H1 (cell line): ENCODE results near the gene POM121L2. TPM values are rescaled to one million over a fixed set of nuclear protein-coding genes. Genes with fewer than 3 reads are reported as not detected.

Experiments used
- CTCF ChIA-PET: fragments of 300-600 bp; sonication (Branson Sonifier 250); formaldehyde crosslinking; loops from one replicate; lab custom pipeline; 2021; ENCODE audit not compliant: partially characterized antibody; lab: Charles Lee
- POLR2A ChIA-PET: fragments of 300-600 bp; sonication (Branson Sonifier 250); formaldehyde crosslinking; loops from one replicate; lab custom pipeline; 2021; ENCODE audit warnings: inconsistent platforms; ENCODE audit not compliant: partially characterized antibody; lab: Charles Lee
- DNase-seq, 2 experiments: peaks; one replicate each; pipeline versions ENCODE4 v3.0.0 to v3.0.0-alpha.2; 2010 to 2022; ENCODE audit warnings: low spot score in 2 of 2, low read depth in 1 of 2, mixed read lengths in 1 of 2
- FAIRE-seq: peaks from 2 replicates; lab custom pipeline; 2011; peaks lifted over from hg19 to GRCh38; lab: Jason Lieb, UNC
- H2AFZ ChIP-seq: 2 replicates; pipeline ENCODE4 v1.8.1; 2012; ENCODE audit warnings: low read length, inconsistent platforms
- H2AK5ac ChIP-seq: 2 replicates; pipeline ENCODE4 v1.6.1; 2013; ENCODE audit warnings: low read depth, low read length
- H2BK120ac ChIP-seq: replicated peaks from 2 replicates; pipeline ENCODE3; 2013; ENCODE audit warnings: low read depth, low read length, inconsistent platforms
- H2BK12ac ChIP-seq: 2 replicates; pipeline ENCODE4 v1.6.1; 2013; ENCODE audit warnings: low read depth, low read length
- H2BK15ac ChIP-seq: 2 replicates; pipeline ENCODE4 v1.6.1; 2013; ENCODE audit warnings: low read length
- H2BK20ac ChIP-seq: 2 replicates; pipeline ENCODE4 v1.6.1; 2013; ENCODE audit warnings: low read length
- H2BK5ac ChIP-seq: 2 replicates; pipeline ENCODE4 v1.6.1; 2013; ENCODE audit warnings: low read depth, low read length
- H3K14ac ChIP-seq: 2 replicates; pipeline ENCODE4 v1.6.1; 2013; ENCODE audit warnings: inconsistent platforms; ENCODE audit not compliant: insufficient read length
- H3K18ac ChIP-seq: 2 replicates; pipeline ENCODE4 v1.6.1; 2013; ENCODE audit warnings: low read length; ENCODE audit errors: extremely low read depth
- H3K23ac ChIP-seq: 2 replicates; pipeline ENCODE4 v1.6.1; 2013; ENCODE audit warnings: inconsistent platforms; ENCODE audit not compliant: insufficient read length
- H3K23me2 ChIP-seq: 2 replicates; pipeline ENCODE4 v1.6.1; 2013; ENCODE audit warnings: low read depth, low read length
- H3K27ac ChIP-seq: 2 replicates; pipeline ENCODE4 v1.6.1; 2011; ENCODE audit warnings: low read depth, low read length, inconsistent platforms
- H3K27me3 ChIP-seq, 4 experiments: replicated peaks in 1 of 4; 1 replicate in 1 of 4; 2 replicates in 3 of 4; pipeline versions ENCODE4 v1.6.1 to v1.8.1; 2011 to 2013; ENCODE audit warnings: low read length in 3 of 4, mild to moderate bottlenecking in 3 of 4, inconsistent platforms in 2 of 4, mixed read lengths in 2 of 4, moderate library complexity in 1 of 4; ENCODE audit not compliant: control insufficient read depth in 3 of 4, insufficient read depth in 3 of 4; ENCODE audit errors: extremely low read depth in 1 of 4
- H3K36me3 ChIP-seq, 4 experiments: 2 replicates each; pipeline versions ENCODE4 v1.6.1 to v1.8.1; 2011 to 2013; ENCODE audit warnings: mild to moderate bottlenecking in 4 of 4, low read length in 3 of 4, moderate library complexity in 2 of 4, control low read depth in 1 of 4, inconsistent platforms in 1 of 4; ENCODE audit not compliant: insufficient read depth in 4 of 4, control insufficient read depth in 2 of 4
- H3K4ac ChIP-seq: replicated peaks from 2 replicates; pipeline ENCODE3; 2013; ENCODE audit warnings: low read length, low read depth, mixed read lengths, inconsistent platforms; ENCODE audit not compliant: insufficient read length
- H3K4me1 ChIP-seq, 4 experiments: replicated peaks in 1 of 4; 1 replicate in 1 of 4; 2 replicates in 3 of 4; pipeline versions ENCODE4 v1.6.1 to v1.8.1; 2011 to 2013; ENCODE audit warnings: low read length in 3 of 4, inconsistent platforms in 2 of 4, mixed read lengths in 1 of 4; ENCODE audit not compliant: insufficient read depth in 4 of 4, control insufficient read depth in 3 of 4
- H3K4me2 ChIP-seq, 2 experiments: 2 replicates each; pipeline versions ENCODE4 v1.6.1 to v1.8.1; 2011 to 2013; ENCODE audit warnings: low read depth in 2 of 2, low read length in 2 of 2, control low read depth in 1 of 2, inconsistent platforms in 1 of 2, mild to moderate bottlenecking in 1 of 2; ENCODE audit not compliant: insufficient read depth in 1 of 2
- H3K4me3 ChIP-seq, 4 experiments: fragments of 200-600, 300-600 bp in 1 of 4; sonication (generic), shearing (Covaris generic), sonication (Bioruptor Twin) in 1 of 4; 2 replicates each; pipeline versions ENCODE4 v1.5.1 to v1.8.1; 2011 to 2016; ENCODE audit warnings: low read length in 4 of 4, low read depth in 3 of 4, control low read depth in 2 of 4, inconsistent platforms in 2 of 4, mild to moderate bottlenecking in 2 of 4, mixed read lengths in 1 of 4, moderate library complexity in 1 of 4; ENCODE audit not compliant: insufficient read depth in 2 of 4; ENCODE audit errors: extremely low read depth in 1 of 4
- H3K56ac ChIP-seq: replicated peaks from 2 replicates; pipeline ENCODE3; 2013; ENCODE audit warnings: low read depth, mild to moderate bottlenecking, mixed read lengths, low read length, inconsistent platforms; ENCODE audit not compliant: insufficient read length
- H3K79me1 ChIP-seq: 2 replicates; pipeline ENCODE4 v1.6.1; 2013; ENCODE audit warnings: low read depth, low read length, control low read depth
- H3K79me2 ChIP-seq, 2 experiments: 2 replicates each; pipeline versions ENCODE4 v1.6.1 to v1.8.1; 2012 to 2013; ENCODE audit warnings: low read length in 2 of 2, mild to moderate bottlenecking in 2 of 2, inconsistent platforms in 1 of 2; ENCODE audit not compliant: insufficient read depth in 2 of 2, control insufficient read depth in 1 of 2
- H3K9ac ChIP-seq, 4 experiments: replicated peaks in 1 of 4; 1 replicate in 1 of 4; 2 replicates in 3 of 4; pipeline versions ENCODE4 v1.6.1 to v1.8.1; 2011 to 2013; ENCODE audit warnings: low read depth in 3 of 4, low read length in 3 of 4, control low read depth in 2 of 4, mild to moderate bottlenecking in 2 of 4, moderate library complexity in 2 of 4, inconsistent platforms in 1 of 4; ENCODE audit errors: extremely low read depth in 1 of 4
- H3K9me3 ChIP-seq, 2 experiments: 2 replicates each; pipeline versions ENCODE4 v1.6.1 to v1.8.1; 2012 to 2013; ENCODE audit warnings: mild to moderate bottlenecking in 2 of 2, moderate library complexity in 2 of 2, control low read depth in 1 of 2, inconsistent platforms in 1 of 2, low read depth in 1 of 2, low read length in 1 of 2, mixed read lengths in 1 of 2; ENCODE audit not compliant: insufficient read depth in 2 of 2
- H4K20me1 ChIP-seq, 2 experiments: replicated peaks in 1 of 2; 2 replicates each; pipeline versions ENCODE3 to v1.8.1; 2011 to 2013; ENCODE audit warnings: inconsistent platforms in 2 of 2, low read length in 2 of 2, mild to moderate bottlenecking in 1 of 2; ENCODE audit not compliant: insufficient read depth in 2 of 2, control insufficient read depth in 1 of 2
- H4K5ac ChIP-seq: 2 replicates; pipeline ENCODE4 v1.6.1; 2013; ENCODE audit warnings: low read length, low read depth, mixed read lengths, inconsistent platforms; ENCODE audit not compliant: insufficient read length
- H4K8ac ChIP-seq: 2 replicates; pipeline ENCODE4 v1.8.0; 2013; ENCODE audit warnings: mild to moderate bottlenecking, moderate library complexity, low read length, inconsistent platforms; ENCODE audit not compliant: insufficient read depth; ENCODE audit errors: extremely low read depth
- H4K91ac ChIP-seq: replicated peaks from 2 replicates; pipeline ENCODE3; 2013; ENCODE audit warnings: low read length, mixed read lengths, inconsistent platforms; ENCODE audit not compliant: insufficient read length
- GTF2F1 ChIP-seq: IDR thresholded peaks from 2 replicates; pipeline ENCODE4 v1.6.1; 2012; ENCODE audit warnings: low read depth, low read length, improper control_type of control experiment, borderline replicate concordance
- HDAC6 ChIP-seq: IDR thresholded peaks from one replicate; pipeline ENCODE4 v1.7.1; 2012; ENCODE audit warnings: low read depth, mild to moderate bottlenecking, inconsistent platforms, low read length, moderate library complexity
- MAFK ChIP-seq: IDR thresholded peaks from 2 replicates; pipeline ENCODE4 v1.6.1; 2012; ENCODE audit warnings: low read depth, mild to moderate bottlenecking, improper control_type of control experiment, low read length
- PHF8 ChIP-seq: fragments of 200-600 bp; sonication (generic); conservative IDR thresholded peaks from 2 replicates; pipeline ENCODE4 v1.7.1; 2012; ENCODE audit warnings: low read depth, mild to moderate bottlenecking, inconsistent platforms, low read length, moderate library complexity
- POLR2A ChIP-seq, 2 experiments: IDR thresholded peaks; 1 replicate in 1 of 2; 2 replicates in 1 of 2; pipeline ENCODE4 v1.6.1; 2011; ENCODE audit warnings: low read depth in 2 of 2, low read length in 2 of 2, mild to moderate bottlenecking in 2 of 2; ENCODE audit errors: control extremely low read depth in 1 of 2
- RXRA ChIP-seq: IDR thresholded peaks from 2 replicates; pipeline ENCODE4 v1.6.1; 2011; ENCODE audit warnings: low read depth, mild to moderate bottlenecking, low read length, moderate library complexity; ENCODE audit not compliant: insufficient read depth
- SP2 ChIP-seq: IDR thresholded peaks from 2 replicates; pipeline ENCODE4 v1.6.1; 2012; ENCODE audit warnings: mild to moderate bottlenecking, low read length, inconsistent platforms
- SRF ChIP-seq: IDR thresholded peaks from 2 replicates; pipeline ENCODE4 v1.6.1; 2011; ENCODE audit warnings: mild to moderate bottlenecking, low read depth, low read length, moderate library complexity
- TAF7 ChIP-seq: optimal IDR thresholded peaks from 2 replicates; pipeline ENCODE3; 2011; ENCODE audit warnings: low read depth, mild to moderate bottlenecking, inconsistent platforms, low read length, moderate library complexity, borderline replicate concordance
- WGBS, 2 experiments: shearing (Covaris generic) in 1 of 2; methylation state at CpG; one replicate each; pipeline versions ENCODE4 v1.1.6 to v1.1.7; 2013 to 2015; ENCODE audit warnings: low lambda C conversion rate in 2 of 2, mixed read lengths in 2 of 2, inconsistent platforms in 1 of 2, low coverage in 1 of 2, missing lambda C conversion rate in 1 of 2; ENCODE audit not compliant: insufficient replicate concordance in 2 of 2, insufficient coverage in 1 of 2, insufficient read length in 1 of 2; ENCODE audit errors: extremely low coverage in 1 of 2, missing lambda C conversion rate in 1 of 2; 5-methylcytosine and 5-hydroxymethylcytosine counted together
- polyA plus RNA-seq, 7 experiments: library from polyadenylated mRNA; depleted of rRNA in 3 of 7; stranded (reverse) in 5 of 7; unstranded in 2 of 7; fragments of >200 nt in 5 of 7; fragments of 200-250 nt in 2 of 7; gene quantifications; 1 replicate in 5 of 7; 2 replicates in 1 of 7; 4 replicates in 1 of 7; pipeline versions ENCODE4 v1.2.1 to v1.2.3, GENCODE V29; 2011 to 2013; ENCODE audit warnings: missing spikeins in 2 of 7, mixed read lengths in 2 of 7
- total RNA-seq: library from RNA; stranded (reverse); fragmentation: NEBNext Ultra II Directional; extraction: Animal tissue kit (Norgen Biotek cat#: 25700); gene quantifications from 2 replicates; pipeline ENCODE4 v1.2.1, GENCODE V29; 2021

The POM121L2 gene
- total and polyA plus RNA-seq, 2 of the 8 experiments (the other 6 are each of a cell fraction or from before 2014, with no cell fraction given): 0.05 to 0.09 TPM

DNA sequence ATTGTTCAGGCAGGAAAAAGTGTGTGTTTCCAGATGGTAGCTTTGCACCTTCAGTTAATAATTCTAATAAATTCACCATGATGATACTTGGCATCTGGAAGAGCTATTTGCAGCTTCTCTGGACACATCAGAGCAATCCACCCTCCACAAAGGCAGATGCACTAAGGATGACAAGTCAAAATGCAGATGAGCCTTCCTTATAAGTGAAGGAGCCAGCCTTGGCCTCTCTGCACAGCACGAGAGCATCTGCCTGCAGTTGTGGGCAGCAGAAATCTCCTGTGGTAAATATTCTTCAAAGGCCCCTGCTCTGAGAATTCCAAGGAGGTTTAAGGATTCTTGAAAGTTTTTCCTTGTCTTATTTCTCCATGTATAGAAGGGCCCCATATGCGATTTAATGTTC lies 6.9 kb upstream of the POM121L2 start:
- no peak overlapping the region for H2AK5ac ChIP-seq
- 74% methylated on average over 2 of the region's 2 CpGs; no CpG with 5 or more reads in 1 of the 2 experiments for WGBS, 2 experiments
- no peaks in the 10 kb centered on the region for H3K36me3 ChIP-seq
- no peak overlapping the region for H2BK20ac ChIP-seq
- no peak overlapping the region for H3K9ac ChIP-seq
- no peaks in the 10 kb centered on the region for H3K23me2 ChIP-seq
- H2BK15ac ChIP-seq: no peak overlapping the region
- H3K4me2 ChIP-seq: no peak overlapping the region
- H3K4ac ChIP-seq: no peak overlapping the region
- ChIA-PET CTCF (no interaction called here), POLR2A (no interaction called here)
- H2BK5ac ChIP-seq: no peak overlapping the region
- H2BK12ac ChIP-seq: no peak overlapping the region
- no peaks in the 10 kb centered on the region for H3K79me2 ChIP-seq
- H3K56ac ChIP-seq: no peak overlapping the region
- H4K20me1 ChIP-seq: no peaks in the 10 kb centered on the region
- DNase-seq (no peak), FAIRE-seq (no peak)
- no peaks in the 10 kb centered on the region for H3K9me3 ChIP-seq
- 0 out of 2 replicates have a peak overlapping the region, but pooled peaks have one; percentile 27 for H2AFZ ChIP-seq
- TF ChIP-seq GTF2F1 (no peak), RXRA (no peak), TAF7 (peak; percentile 26), MAFK (no peak), SP2 (no peak), POLR2A (IDR thresholded peaks at IDR 0.05; ENCODE audit: control extremely low read depth in 1 of 2, low read depth in 2 of 2, low read length in 2 of 2) (no peak), PHF8 (no peak), HDAC6 (no peak), SRF (no peak)
- H3K27ac ChIP-seq: no peak overlapping the region
- no peak overlapping the region for H4K8ac ChIP-seq
- no peak overlapping the region for H3K23ac ChIP-seq
- H4K5ac ChIP-seq: no peak overlapping the region
- H3K79me1 ChIP-seq: no peaks in the 10 kb centered on the region
- H3K27me3 ChIP-seq: no peaks in the 10 kb centered on the region
- no peak overlapping the region for H3K4me3 ChIP-seq
- no peak overlapping the region for H3K18ac ChIP-seq
- no peak overlapping the region for H4K91ac ChIP-seq
- H2BK120ac ChIP-seq: no peak overlapping the region
- H3K14ac ChIP-seq: no peak overlapping the region
- H3K4me1 ChIP-seq: no peaks in the 10 kb centered on the region
